NCI-H2029 (cell line): ENCODE results near the gene BDKRB1.

ENCODE experiments used
- DNase-seq: peaks from one replicate; lab custom pipeline; 2025; lab: John Stamatoyannopoulos, UW

BDKRB1 gene

GRCh38 chr14:96261772-96262655, 6.0 kb downstream of the BDKRB1 start:
- no peak for DNase-seq

DNA sequence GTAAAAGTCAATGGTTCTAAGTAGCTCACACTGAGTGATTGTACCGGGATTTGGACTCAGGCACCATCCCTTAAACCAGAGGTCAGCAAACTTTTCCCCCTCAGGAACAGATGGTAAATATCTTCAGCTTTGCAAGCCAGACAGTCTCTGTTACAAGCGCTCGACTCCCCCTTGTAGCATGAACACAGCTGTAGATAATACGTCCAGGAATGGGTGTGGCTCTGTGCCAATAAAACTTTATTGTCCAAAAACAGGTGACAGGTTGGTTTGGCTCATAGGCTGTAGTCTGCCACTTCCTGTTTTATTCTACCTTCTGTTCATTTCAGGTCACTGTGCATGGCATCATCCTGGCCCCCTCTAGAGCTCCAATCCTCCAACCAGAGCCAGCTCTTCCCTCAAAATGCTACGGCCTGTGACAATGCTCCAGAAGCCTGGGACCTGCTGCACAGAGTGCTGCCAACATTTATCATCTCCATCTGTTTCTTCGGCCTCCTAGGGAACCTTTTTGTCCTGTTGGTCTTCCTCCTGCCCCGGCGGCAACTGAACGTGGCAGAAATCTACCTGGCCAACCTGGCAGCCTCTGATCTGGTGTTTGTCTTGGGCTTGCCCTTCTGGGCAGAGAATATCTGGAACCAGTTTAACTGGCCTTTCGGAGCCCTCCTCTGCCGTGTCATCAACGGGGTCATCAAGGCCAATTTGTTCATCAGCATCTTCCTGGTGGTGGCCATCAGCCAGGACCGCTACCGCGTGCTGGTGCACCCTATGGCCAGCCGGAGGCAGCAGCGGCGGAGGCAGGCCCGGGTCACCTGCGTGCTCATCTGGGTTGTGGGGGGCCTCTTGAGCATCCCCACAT, 7.6 kb downstream of the BDKRB1 start:
- no peak for DNase-seq

DNA sequence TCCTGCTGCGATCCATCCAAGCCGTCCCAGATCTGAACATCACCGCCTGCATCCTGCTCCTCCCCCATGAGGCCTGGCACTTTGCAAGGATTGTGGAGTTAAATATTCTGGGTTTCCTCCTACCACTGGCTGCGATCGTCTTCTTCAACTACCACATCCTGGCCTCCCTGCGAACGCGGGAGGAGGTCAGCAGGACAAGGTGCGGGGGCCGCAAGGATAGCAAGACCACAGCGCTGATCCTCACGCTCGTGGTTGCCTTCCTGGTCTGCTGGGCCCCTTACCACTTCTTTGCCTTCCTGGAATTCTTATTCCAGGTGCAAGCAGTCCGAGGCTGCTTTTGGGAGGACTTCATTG, 8.2 kb downstream of the BDKRB1 start:
- DNase-seq = no peak

- DNase-seq = no peak
Measured at GRCh38 chr14:96264853-96265252, 8.8 kb downstream of the BDKRB1 start.

GRCh38 chr14:96265383-96266095, 9.5 kb downstream of the BDKRB1 start:
- peak; percentile 48 for DNase-seq

- DNase-seq = no peak
Measured at GRCh38 chr14:96267336-96267735, 11.3 kb downstream of the BDKRB1 start.

GRCh38 chr14:96267916-96268315, 11.9 kb downstream of the BDKRB1 start:
- DNase-seq = no peak

DNA sequence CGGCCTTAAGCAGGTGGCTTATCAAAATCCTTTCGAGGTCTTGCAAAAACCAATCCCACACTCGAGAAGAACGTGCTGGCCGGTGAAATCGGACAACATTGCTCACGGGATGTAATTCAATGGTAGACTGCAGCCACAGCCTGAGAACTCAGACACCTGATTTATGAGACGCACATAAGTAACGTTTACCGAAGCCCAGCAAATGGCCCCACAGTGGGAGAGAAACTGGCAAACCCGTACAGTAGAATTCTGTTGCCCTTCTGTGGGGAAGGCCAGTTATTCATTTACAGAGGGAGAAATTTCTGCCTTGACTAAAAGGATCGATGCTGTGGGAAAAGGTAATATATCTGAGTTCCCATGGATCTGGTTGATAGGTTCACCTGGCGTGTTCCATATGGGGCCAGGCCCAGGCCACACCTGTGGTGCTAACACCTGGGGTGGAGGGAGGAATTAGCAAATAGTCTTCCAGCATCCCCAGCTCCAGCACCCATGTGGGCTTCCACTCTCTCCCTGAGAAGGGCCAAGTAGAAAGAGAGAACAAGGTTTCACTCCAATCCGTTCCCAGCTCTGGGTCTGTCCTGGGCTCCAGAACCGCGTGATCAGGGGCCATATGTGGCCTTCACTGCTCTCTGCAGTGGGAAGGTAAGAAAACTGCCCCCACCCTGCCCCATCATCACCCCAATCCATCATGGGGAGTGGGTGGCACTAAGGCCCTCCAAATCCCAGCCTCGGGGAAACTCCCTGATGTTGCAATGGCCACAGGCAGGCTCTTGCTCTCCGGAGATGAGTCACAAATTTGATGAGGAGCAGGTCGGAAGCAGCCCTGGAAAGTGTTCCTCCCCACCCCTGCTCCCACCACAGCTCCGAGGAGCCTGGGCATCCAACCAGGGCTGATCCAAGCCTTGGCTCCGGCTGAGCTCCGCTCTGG, 12.7 kb downstream of the BDKRB1 start:
- DNase-seq = no peak

GRCh38 chr14:96269359-96269710, 13.3 kb downstream of the BDKRB1 start:
- no peak for DNase-seq

DNA sequence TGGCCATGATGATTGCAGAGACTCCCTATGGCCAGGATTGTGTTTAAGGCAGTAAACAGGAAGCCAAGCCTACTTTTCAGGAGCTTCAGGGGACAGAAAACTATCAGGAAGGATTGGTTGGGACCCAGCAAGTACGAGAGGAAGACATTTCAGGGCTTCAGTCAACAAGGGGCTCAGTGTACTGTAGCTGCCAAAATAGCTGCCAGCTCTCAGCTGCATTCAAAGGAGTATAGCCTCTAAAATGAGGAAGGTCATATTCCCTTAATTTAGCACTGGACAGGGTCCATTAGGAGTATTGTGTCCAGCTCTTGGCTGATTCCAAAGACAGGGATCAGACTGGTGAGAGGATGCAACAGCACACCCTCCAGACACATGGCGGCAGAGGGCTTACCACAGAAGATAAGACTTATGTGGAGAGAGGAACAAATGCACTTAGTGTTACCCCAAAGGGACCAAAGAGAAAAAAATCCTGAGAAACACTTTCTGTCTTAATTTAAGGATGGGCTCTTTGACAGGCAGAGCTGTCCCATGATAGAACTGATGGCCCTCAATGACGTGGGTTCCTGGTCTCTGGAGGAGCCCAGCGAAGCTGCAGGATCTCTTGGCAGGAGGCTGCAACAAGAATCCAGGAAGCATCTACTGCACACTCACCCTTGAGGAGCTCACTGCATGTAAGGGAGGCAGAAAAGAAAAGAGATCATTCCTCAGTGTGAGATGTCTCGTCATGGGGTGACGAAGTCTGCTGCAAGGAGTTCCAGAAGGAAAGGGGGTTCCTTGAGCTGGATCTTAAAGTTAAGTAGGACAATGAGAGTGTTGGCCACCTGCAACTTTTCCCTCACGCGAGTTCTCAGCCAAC, 14.8 kb downstream of the BDKRB1 start:
- DNase-seq = no peak

DNA sequence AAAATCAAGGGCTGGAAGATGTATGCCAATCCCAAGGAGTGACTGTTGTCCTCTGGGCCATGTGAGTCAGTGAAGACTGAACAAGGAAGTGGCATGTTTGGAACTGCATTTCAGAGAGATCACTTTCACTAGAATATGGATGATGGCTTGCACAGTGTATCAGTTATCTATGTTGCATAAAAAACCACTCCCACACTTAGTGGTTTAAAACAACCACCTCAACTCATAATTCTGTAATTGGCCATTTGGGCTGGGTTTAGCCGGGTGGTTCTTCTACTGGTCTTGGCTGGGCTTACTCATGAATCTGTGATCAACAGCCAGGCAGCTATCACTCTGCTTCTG, 15.4 kb downstream of the BDKRB1 start:
- DNase-seq = no peak

- no peak for DNase-seq
Measured at GRCh38 chr14:96272777-96273473, 16.9 kb downstream of the BDKRB1 start.

- DNase-seq = no peak
Measured at GRCh38 chr14:96273629-96274028, 17.6 kb downstream of the BDKRB1 start.

- DNase-seq = no peak
Measured at GRCh38 chr14:96274122-96274521, 18.1 kb downstream of the BDKRB1 start.

GRCh38 chr14:96274543-96274942, 18.5 kb downstream of the BDKRB1 start:
- DNase-seq = no peak

DNA sequence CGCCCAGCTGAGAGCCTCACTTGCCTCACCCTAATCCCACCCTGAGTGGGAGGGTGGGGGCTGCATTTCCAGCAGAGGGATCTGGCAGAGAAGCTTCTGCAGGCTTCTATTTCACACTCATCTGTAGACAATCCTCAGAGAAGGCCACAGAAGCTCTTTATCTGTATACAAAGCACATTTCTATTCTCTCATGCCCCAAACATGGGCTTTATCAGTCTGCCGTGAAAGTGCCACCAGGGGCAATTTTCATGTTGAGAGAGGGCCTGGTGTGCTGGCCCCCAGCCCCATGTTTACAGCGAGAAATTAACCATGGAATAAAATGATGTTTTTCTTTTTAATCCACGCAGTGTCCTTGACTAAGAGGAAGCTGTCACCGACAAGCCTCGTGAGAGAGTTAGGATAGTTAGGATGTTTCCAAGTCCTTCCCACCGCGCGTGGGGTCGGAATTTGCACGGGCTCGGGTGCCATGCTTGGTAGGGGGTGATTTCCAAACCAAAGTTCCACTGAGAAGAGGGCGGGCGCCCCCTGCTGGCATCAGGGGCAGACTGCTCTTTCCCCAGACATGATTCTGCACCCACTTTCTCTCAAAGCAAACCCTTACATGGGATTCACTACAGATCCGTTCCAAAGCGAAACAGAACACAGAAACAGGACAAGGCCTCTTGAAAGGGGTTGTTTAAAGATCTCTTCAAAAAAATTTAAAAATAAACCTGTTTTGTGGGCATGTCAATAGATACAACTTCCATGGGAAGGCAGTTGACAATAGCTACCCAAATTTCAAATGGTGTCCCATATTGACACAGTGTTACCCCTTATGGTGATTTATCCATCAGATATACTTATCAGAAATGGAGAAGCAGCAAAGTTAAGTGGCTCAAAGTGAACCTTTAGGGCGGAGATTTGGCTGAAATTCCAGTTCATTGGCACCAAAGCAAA, 19.4 kb downstream of the BDKRB1 start:
- peak; percentile 19 for DNase-seq

DNA sequence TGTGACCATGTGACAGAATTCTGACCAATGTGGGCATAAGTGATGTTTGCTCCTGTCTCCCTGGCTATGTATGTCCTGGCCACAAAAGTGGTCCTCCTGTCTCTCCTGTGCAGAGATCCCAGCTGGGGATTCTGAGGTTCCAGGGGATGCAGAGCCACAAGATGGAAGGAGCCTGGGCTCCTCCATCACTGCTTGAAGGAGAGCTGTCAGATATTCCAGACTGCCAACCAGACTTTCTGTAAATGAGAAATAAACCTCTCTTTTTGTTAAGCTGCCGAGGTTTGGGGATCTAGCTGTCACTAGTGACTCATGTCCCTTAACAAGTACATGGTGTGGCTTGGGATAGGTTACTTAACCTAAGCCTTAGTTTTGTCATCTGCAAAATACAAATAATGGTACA, 21.9 kb downstream of the BDKRB1 start:
- DNase-seq = no peak

GRCh38 chr14:96279564-96279963, 23.6 kb downstream of the BDKRB1 start:
- DNase-seq = no peak

DNA sequence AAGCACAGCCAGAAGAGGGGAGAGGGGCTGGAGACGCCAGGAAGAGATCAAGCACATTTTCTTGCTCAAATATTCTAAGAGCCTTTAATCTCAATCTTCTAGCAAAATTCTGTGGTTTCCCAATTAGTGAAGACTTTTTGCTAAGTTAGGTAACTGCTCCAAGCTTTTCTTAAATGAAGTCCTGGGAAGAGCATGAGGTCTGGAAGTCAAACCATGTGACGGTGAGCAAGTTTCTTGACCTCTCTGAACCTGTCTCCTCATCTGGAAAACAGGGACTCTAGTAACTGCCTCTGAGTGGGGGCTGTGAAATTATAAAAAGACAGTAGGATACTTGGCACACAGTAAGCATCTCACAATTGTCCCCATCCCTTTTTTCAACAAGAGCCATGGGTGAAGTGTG, 24.1 kb downstream of the BDKRB1 start:
- DNase-seq = no peak
